ENCODE measurements around the gene MRTFA. TPM values are rescaled to one million over a fixed set of nuclear protein-coding genes. Genes with fewer than 3 reads are reported as not detected.
A peak's percentile ranks its signal among the peaks of the same experiment; 100 is the strongest.

The MRTFA gene
- total RNA-seq, 1 donor from 2014 or later: 115 TPM

GRCh38 chr22:40519284-40519947 is 117.1 kb downstream of the MRTFA start:
- no peaks in the 10 kb centered on the region for H3K27me3 Mint-ChIP-seq
- H3K36me3 Mint-ChIP-seq (ENCODE audit: low read depth): peaks cover 35% of the 10 kb centered on the region
- POLR2A ChIA-PET: no interaction called here

GRCh38 chr22:40518840-40519239 is 117.7 kb downstream of the MRTFA start:
- no peak for ATAC-seq (ENCODE audit: low read depth)
- intact Hi-C loops (cut with micrococcal nuclease): no loop called here
- no peaks in the 10 kb centered on the region for H3K9me3 Mint-ChIP-seq

More at GRCh38 chr22:40519284-40519947, 117.1 kb downstream of the MRTFA start:
- Mint-ChIP-seq H3K4me1 (peaks cover 42% of the 10 kb centered on the region), H3K4me3 (no peak overlapping the region), H3K27ac (peak overlapping the region; percentile 41), H3K9me3 (no peaks in the 10 kb centered on the region)
- CTCF ChIA-PET: interaction anchor here (1.5 kb wide), 1 partner anchor 31 kb away, joined by 3 read pairs; no protein-coding TSS in a partner anchor
- DNase-seq (no peak), ATAC-seq (ENCODE audit: low read depth) (peak; percentile 69)
- TF ChIP-seq CTCF (IDR thresholded peaks at IDR 0.05): no peak
- intact Hi-C loops (cut with micrococcal nuclease): no loop called here

GRCh38 chr22:40517631-40518030 is 118.9 kb downstream of the MRTFA start:
- TF ChIP-seq CTCF (IDR thresholded peaks at IDR 0.05): no peak
- Mint-ChIP-seq H3K4me3 (no peak overlapping the region), H3K36me3 (ENCODE audit: low read depth) (peaks cover 32% of the 10 kb centered on the region), H3K4me1 (peaks cover 38% of the 10 kb centered on the region), H3K27ac (no peak overlapping the region), H3K9me3 (no peaks in the 10 kb centered on the region), H3K27me3 (no peaks in the 10 kb centered on the region)
- ATAC-seq (ENCODE audit: low read depth) (no peak), DNase-seq (no peak)
- POLR2A ChIA-PET: no interaction called here
- CTCF ChIA-PET: interaction anchor here (1.0 to 1.7 kb wide), 3 partner anchors 8 to 128 kb away, joined by 3 to 4 read pairs (median 4); no protein-coding TSS in a partner anchor
- intact Hi-C loops (cut with micrococcal nuclease): no loop called here

More at GRCh38 chr22:40518840-40519239, 117.7 kb downstream of the MRTFA start:
- Mint-ChIP-seq H3K4me1 (peaks cover 39% of the 10 kb centered on the region), H3K4me3 (no peak overlapping the region), H3K36me3 (ENCODE audit: low read depth) (peaks cover 33% of the 10 kb centered on the region), H3K27me3 (no peaks in the 10 kb centered on the region), H3K27ac (peak overlapping the region; percentile 41)
- TF ChIP-seq CTCF (IDR thresholded peaks at IDR 0.05): no peak
- ChIA-PET CTCF (no interaction called here), POLR2A (interaction anchor here (0.7 kb wide), 2 partner anchors 51 to 127 kb away, joined by 3 to 5 read pairs; no protein-coding TSS in a partner anchor)
- no peak for DNase-seq

- Mint-ChIP-seq H3K4me3 (no peak overlapping the region), H3K9me3 (no peaks in the 10 kb centered on the region), H3K27ac (no peak overlapping the region), H3K4me1 (peaks cover 28% of the 10 kb centered on the region), H3K36me3 (ENCODE audit: low read depth) (peaks cover 26% of the 10 kb centered on the region), H3K27me3 (no peaks in the 10 kb centered on the region)
- CTCF ChIA-PET: interaction anchor here (0.6 to 1.7 kb wide), 5 partner anchors 8 to 355 kb away, joined by 3 to 4 read pairs (median 3); no protein-coding TSS in a partner anchor
- intact Hi-C loops (cut with micrococcal nuclease): no loop called here
- POLR2A ChIA-PET: interaction anchor here (0.6 to 0.7 kb wide), 2 partner anchors 17 to 82 kb away, joined by 3 to 4 read pairs; no protein-coding TSS in a partner anchor
- TF ChIP-seq CTCF (IDR thresholded peaks at IDR 0.05): no peak
- ATAC-seq (ENCODE audit: low read depth) (no peak), DNase-seq (no peak)
Measured at GRCh38 chr22:40516416-40516815, 120.1 kb downstream of the MRTFA start.

- ChIA-PET CTCF (interaction anchor here (0.6 to 1.7 kb wide), 6 partner anchors 12 to 184 kb away, joined by 3 to 7 read pairs (median 4); no protein-coding TSS in a partner anchor), POLR2A (no interaction called here)
- Mint-ChIP-seq H3K9me3 (no peaks in the 10 kb centered on the region), H3K4me1 (peaks cover 21% of the 10 kb centered on the region), H3K27ac (no peak overlapping the region), H3K4me3 (no peak overlapping the region), H3K36me3 (ENCODE audit: low read depth) (peaks cover 15% of the 10 kb centered on the region), H3K27me3 (no peaks in the 10 kb centered on the region)
- intact Hi-C loops (cut with micrococcal nuclease): no loop called here
- no peak for DNase-seq
- no peak for TF ChIP-seq CTCF (IDR thresholded peaks at IDR 0.05)
- no peak for ATAC-seq (ENCODE audit: low read depth)
Measured at GRCh38 chr22:40512426-40513136, 123.9 kb downstream of the MRTFA start.

All from activated B cell treated with CpG ODN at 0.5 μM for 24 hours (primary cell).